A549 (cell line): ENCODE measurements around the gene GPANK1. TPM values are rescaled to one million over a fixed set of nuclear protein-coding genes. Genes with fewer than 3 reads are reported as not detected.

Experiments used
- ATAC-seq, 2 experiments: fragments of 200-7000 bp in 1 of 2; fragments of >200 bp in 1 of 2; cut with Nextera tagmentation in 1 of 2; cut with Tn5 transposase in 1 of 2; 3 replicates each; pipeline versions ENCODE4 v1.8.0 to v1.9.1; 2018 to 2020; ENCODE audit warnings: mild to moderate bottlenecking in 1 of 2, moderate library complexity in 1 of 2
- CTCF ChIA-PET: fragments of 300-600 bp; sonication (Branson Sonifier 250); formaldehyde crosslinking; extraction: SDS; loops from one replicate; lab custom pipeline; 2021; ENCODE audit warnings: antibody characterized with exemption, inconsistent platforms; lab: Yijun Ruan, JAX
- POLR2A ChIA-PET: fragments of 350-600 bp; formaldehyde crosslinking; extraction: SDS; loops from one replicate; lab custom pipeline; 2021; ENCODE audit warnings: antibody characterized with exemption, inconsistent platforms; lab: Yijun Ruan, JAX
- DNase-seq, 2 experiments: peaks; one replicate each; pipeline versions ENCODE4 v3.0.0 to v3.0.0-alpha.2; 2011 to 2016; ENCODE audit warnings: low read depth in 1 of 2, low spot score in 1 of 2
- FAIRE-seq: peaks from 2 replicates; lab custom pipeline; 2011; peaks lifted over from hg19 to GRCh38; lab: Jason Lieb, UNC
- H3K27ac ChIP-seq, 2 experiments: fragments of >200 bp; sonication (Bioruptor Twin); formaldehyde crosslinking; 3 replicates each; pipeline ENCODE4 v1.5.1; 2016 to 2017
- H3K4me1 ChIP-seq: fragments of >200 bp; sonication (Bioruptor Twin); formaldehyde crosslinking; 3 replicates; pipeline ENCODE4 v1.6.1; 2016
- H3K4me2 ChIP-seq: fragments of >200 bp; sonication (Bioruptor Twin); formaldehyde crosslinking; 3 replicates; pipeline ENCODE4 v1.6.1; 2016
- H3K4me3 ChIP-seq: fragments of >200 bp; sonication (Bioruptor Twin); formaldehyde crosslinking; 3 replicates; pipeline ENCODE4 v1.5.1; 2016
- H3K9me3 ChIP-seq: fragments of >200 bp; sonication (Bioruptor Twin); formaldehyde crosslinking; 3 replicates; pipeline ENCODE4 v1.6.1; 2016
- ATOH8 ChIP-seq: fragments of 250-450 bp; sonication (Bioruptor Pico); IDR thresholded peaks from 2 replicates; pipeline ENCODE4 v1.5.0; 2020; ENCODE audit warnings: low read depth, mild to moderate bottlenecking, moderate library complexity
- CBX2 ChIP-seq: fragments of 200-600 bp; sonication (generic); IDR thresholded peaks from 2 replicates; pipeline ENCODE4 v1.6.1; 2016; ENCODE audit warnings: low read depth, mild to moderate bottlenecking, borderline replicate concordance
- CEBPB ChIP-seq, 2 experiments: fragments of >200 bp in 1 of 2; sonication (Bioruptor Twin) in 1 of 2; formaldehyde crosslinking in 1 of 2; IDR thresholded peaks; 2 replicates each; pipeline ENCODE4 v1.6.1; 2012 to 2016
- CTCF ChIP-seq: fragments of >200 bp; sonication (Bioruptor Twin); formaldehyde crosslinking; IDR thresholded peaks from 3 replicates; pipeline ENCODE4 v1.5.1; 2016
- FOSB ChIP-seq: fragments of 250-450 bp; sonication (Bioruptor Pico); IDR thresholded peaks from 2 replicates; pipeline ENCODE4 v1.5.0; 2020; ENCODE audit warnings: mild to moderate bottlenecking, moderate library complexity
- HDAC2 ChIP-seq: fragments of 200-600 bp; sonication (generic); IDR thresholded peaks from 2 replicates; pipeline ENCODE4 v1.6.1; 2016
- HEYL ChIP-seq: fragments of 250-450 bp; sonication (Bioruptor Pico); IDR thresholded peaks from 2 replicates; pipeline ENCODE4 v1.8.0; 2021; ENCODE audit warnings: mild to moderate bottlenecking, moderate library complexity
- HOXA7 ChIP-seq: fragments of 250-450 bp; sonication (Bioruptor Pico); IDR thresholded peaks from 2 replicates; pipeline ENCODE4 v1.5.0; 2020; ENCODE audit warnings: mild to moderate bottlenecking, moderate library complexity
- HOXB5 ChIP-seq: fragments of 250-450 bp; sonication (Bioruptor Pico); IDR thresholded peaks from 2 replicates; pipeline ENCODE4 v1.5.0; 2020; ENCODE audit warnings: mild to moderate bottlenecking, moderate library complexity
- PBX3 ChIP-seq: IDR thresholded peaks from 2 replicates; pipeline ENCODE4 v1.6.1; 2012
- POLR2A ChIP-seq: IDR thresholded peaks from 2 replicates; pipeline ENCODE4 v1.6.1; 2012; ENCODE audit warnings: mild to moderate bottlenecking, low read length
- RCOR1 ChIP-seq: fragments of 150-350 bp; IDR thresholded peaks from 2 replicates; pipeline ENCODE4 v1.6.1; 2014; ENCODE audit warnings: antibody characterized with exemption, low read length, low read depth
- REST ChIP-seq: fragments of 200-600 bp; sonication (generic); IDR thresholded peaks from 2 replicates; pipeline ENCODE4 v1.6.1; 2016; ENCODE audit warnings: antibody characterized with exemption, mild to moderate bottlenecking, moderate library complexity
- TFCP2L1 ChIP-seq: fragments of 250-450 bp; sonication (Bioruptor Pico); IDR thresholded peaks from 2 replicates; pipeline ENCODE4 v1.5.0; 2021; ENCODE audit warnings: mild to moderate bottlenecking
- USF2 ChIP-seq: fragments of 450-650 bp; IDR thresholded peaks from 2 replicates; pipeline ENCODE4 v1.6.1; 2014; ENCODE audit warnings: antibody characterized with exemption
- ZFP36 ChIP-seq: fragments of 450-650 bp; IDR thresholded peaks from 2 replicates; pipeline ENCODE4 v1.6.1; 2014; ENCODE audit warnings: borderline replicate concordance; ENCODE audit not compliant: partially characterized antibody
- WGBS: methylation state at CpG from one replicate; pipeline ENCODE4 v1.1.6; 2017; ENCODE audit errors: missing lambda C conversion rate; 5-methylcytosine and 5-hydroxymethylcytosine counted together
- polyA plus RNA-seq, 4 experiments: library from polyadenylated mRNA; depleted of rRNA in 3 of 4; stranded (reverse); fragments of >200 nt; fragmentation: RNase III in 1 of 4; extraction: RNeasy Plus Mini Kit Qiagen cat#74134 plus additional on column Dnase treatment in 1 of 4; gene quantifications; 2 replicates in 3 of 4; 3 replicates in 1 of 4; pipeline ENCODE4 v1.2.3, GENCODE V29; 2011 to 2017

GPANK1 gene
- polyA plus RNA-seq, 2 of the 4 experiments (the other 2 are of a cell fraction) = 11.0 TPM

- Histone ChIP-seq H3K4me3 (no peak overlapping the region), H3K4me1 (peaks cover 26% of the 10 kb centered on the region), H3K4me2 (no peak overlapping the region), H3K27ac (no peak overlapping the region), H3K9me3 (no peaks in the 10 kb centered on the region)
- FAIRE-seq (no peak), ATAC-seq (no peak), DNase-seq (no peak)
- TF ChIP-seq HEYL (no peak), CEBPB (IDR thresholded peaks at IDR 0.05) (no peak), PBX3 (no peak), CBX2 (no peak), ZFP36 (no peak), CTCF (no peak), USF2 (no peak), FOSB (CRISPR knock-in tag) (no peak), HDAC2 (no peak), HOXB5 (no peak), ATOH8 (no peak), POLR2A (no peak), TFCP2L1 (CRISPR knock-in tag) (no peak), REST (no peak), RCOR1 (no peak), HOXA7 (no peak)
- CTCF ChIA-PET = interaction anchor here (1.0 to 1.5 kb wide), 2 partner anchors 13 to 59 kb away, joined by 3 read pairs; no protein-coding TSS in a partner anchor
- WGBS = 68% methylated on average over 6 of the region's 6 CpGs
- POLR2A ChIA-PET = no interaction called here
Measured at GRCh38 chr6:31657406-31658157, 7.2 kb downstream of the GPANK1 start.
